K562 (cell line): ENCODE data around the gene PRR16. TPM values are rescaled to one million over a fixed set of nuclear protein-coding genes. Genes with fewer than 3 reads are reported as not detected.

Source experiments
- ATAC-seq: fragments of 200-7000 bp; cut with Tn5 transposase; 3 replicates; pipeline ENCODE4 v1.9.1; 2020; ENCODE audit warnings: moderate library complexity
- BruUV-seq: library from RNA; stranded (reverse); fragments of 400-500 nt; replicated peaks from 2 replicates; lab custom pipeline; 2021; lab: Mats Ljungman, UMichigan
- CTCF ChIA-PET: fragments of 300-600 bp; formaldehyde crosslinking; extraction: SDS; loops from one replicate; lab custom pipeline; 2021; ENCODE audit warnings: low intra/inter-chr PET ratio; lab: Yijun Ruan, JAX
- POLR2A ChIA-PET: fragments of 300-600, 350-650 bp; sonication (Branson Sonifier 250); formaldehyde crosslinking; extraction: SDS; loops from one replicate; lab custom pipeline; 2021; ENCODE audit warnings: antibody characterized with exemption, inconsistent platforms; lab: Yijun Ruan, JAX
- DNase-seq, 4 experiments: peaks; one replicate each; pipeline versions ENCODE4 v3.0.0 to v3.0.0-alpha.2; 2011 to 2018; ENCODE audit warnings: low spot score in 3 of 4, mixed read lengths in 3 of 4; ENCODE audit errors: extremely low read depth in 1 of 4
- FAIRE-seq: peaks from 2 replicates; lab custom pipeline; 2011; peaks lifted over from hg19 to GRCh38; lab: Jason Lieb, UNC
- H2AFZ ChIP-seq: 2 replicates; pipeline ENCODE4 v1.6.0; 2011; ENCODE audit warnings: low read depth, low read length, control low read depth, inconsistent platforms
- H3K27ac ChIP-seq: fragments of 200-600 bp; 3 replicates; pipeline ENCODE4 v1.8.0; 2011; ENCODE audit warnings: low read depth, mild to moderate bottlenecking, control low read depth, inconsistent platforms, low read length, moderate library complexity, mixed read lengths; ENCODE audit errors: extremely low read depth
- H3K27me3 ChIP-seq, 2 experiments: fragments of 300-600 bp in 1 of 2; 2 replicates in 1 of 2; 3 replicates in 1 of 2; pipeline versions ENCODE4 v1.6.0 to v1.8.0; 2011; ENCODE audit warnings: inconsistent platforms in 2 of 2, low read length in 2 of 2, mild to moderate bottlenecking in 1 of 2, mixed read lengths in 1 of 2, moderate library complexity in 1 of 2; ENCODE audit not compliant: control insufficient read depth in 2 of 2, insufficient read depth in 2 of 2
- H3K36me3 ChIP-seq: fragments of 300-600 bp; 3 replicates; pipeline ENCODE4 v1.8.0; 2011; ENCODE audit warnings: mild to moderate bottlenecking, low read length, inconsistent platforms; ENCODE audit not compliant: control insufficient read depth, insufficient read depth
- H3K4me1 ChIP-seq, 2 experiments: fragments of 200-600 bp in 1 of 2; replicated peaks in 1 of 2; 2 replicates in 1 of 2; 3 replicates in 1 of 2; pipeline versions ENCODE4 v1.5.1 to v1.8.0; 2011; ENCODE audit warnings: inconsistent platforms in 2 of 2, low read length in 2 of 2, mild to moderate bottlenecking in 1 of 2, mixed read lengths in 1 of 2, moderate library complexity in 1 of 2; ENCODE audit not compliant: control insufficient read depth in 2 of 2, insufficient read depth in 2 of 2
- H3K4me2 ChIP-seq: 2 replicates; pipeline ENCODE4 v1.6.1; 2011; ENCODE audit warnings: low read length, control low read depth, inconsistent platforms, mixed read lengths; ENCODE audit not compliant: insufficient read depth
- H3K4me3 ChIP-seq: fragments of 200-600 bp; sonication (generic), shearing (Covaris generic); 2 replicates; pipeline ENCODE4 v1.5.1; 2016; ENCODE audit warnings: control low read depth, inconsistent platforms
- H3K79me2 ChIP-seq: fragments of 200-600 bp; 3 replicates; pipeline ENCODE4 v1.8.0; 2011; ENCODE audit warnings: low read length, inconsistent platforms; ENCODE audit not compliant: control insufficient read depth, insufficient read depth
- H3K9ac ChIP-seq, 2 experiments: 2 replicates each; pipeline versions ENCODE4 v1.6.0 to v1.6.1; 2011; ENCODE audit warnings: low read depth in 2 of 2, low read length in 2 of 2, control low read depth in 1 of 2, inconsistent platforms in 1 of 2, mild to moderate bottlenecking in 1 of 2, mixed read lengths in 1 of 2; ENCODE audit not compliant: insufficient read depth in 1 of 2
- H3K9me1 ChIP-seq: one replicate; pipeline ENCODE4 v1.6.0; 2011; ENCODE audit warnings: inconsistent platforms, mild to moderate bottlenecking, low read length, moderate library complexity; ENCODE audit not compliant: control insufficient read depth, insufficient read depth
- H3K9me3 ChIP-seq: replicated peaks from 2 replicates; pipeline ENCODE4 v1.5.1; 2011; ENCODE audit warnings: low read depth, low read length, inconsistent platforms; ENCODE audit not compliant: control insufficient read depth, insufficient read depth
- H4K20me1 ChIP-seq: replicated peaks from 2 replicates; pipeline ENCODE4 v1.6.1; 2011; ENCODE audit warnings: low read length, inconsistent platforms, mixed read lengths; ENCODE audit not compliant: control insufficient read depth, insufficient read depth
- ARNT ChIP-seq, 2 experiments: fragments of 450-650 bp; IDR thresholded peaks; 2 replicates each; pipeline ENCODE4 v1.6.1; 2016; ENCODE audit warnings: mild to moderate bottlenecking in 1 of 2
- COPS2 ChIP-seq: fragments of 450-650 bp; conservative IDR thresholded peaks from 2 replicates; pipeline ENCODE4 v1.6.1; 2016; ENCODE audit warnings: mild to moderate bottlenecking, moderate library complexity
- FOXP1 ChIP-seq: sonication (generic); formaldehyde crosslinking; IDR thresholded peaks from 2 replicates; pipeline ENCODE4 v1.8.0; 2022; ENCODE audit warnings: mild to moderate bottlenecking, missing genetic modification reagents
- KDM2B ChIP-seq: fragments of 250-450 bp; sonication (Bioruptor Pico); IDR thresholded peaks from 2 replicates; pipeline ENCODE4 v1.8.0; 2021; ENCODE audit warnings: mild to moderate bottlenecking, moderate library complexity
- MYC ChIP-seq, 2 experiments: fragments of 250-450 bp in 1 of 2; sonication (Bioruptor Pico) in 1 of 2; IDR thresholded peaks; 2 replicates each; pipeline versions ENCODE4 v1.5.1 to v1.6.1; 2012 to 2021; ENCODE audit warnings: low read depth in 2 of 2, borderline replicate concordance in 1 of 2, improper control_type of control experiment in 1 of 2, low read length in 1 of 2, mild to moderate bottlenecking in 1 of 2, moderate library complexity in 1 of 2
- SETDB1 ChIP-seq: IDR thresholded peaks from one replicate; pipeline ENCODE4 v1.6.1; 2012; ENCODE audit warnings: low read length, control low read depth, inconsistent platforms
- TARDBP ChIP-seq: fragments of 450-650 bp; IDR thresholded peaks from 2 replicates; pipeline ENCODE4 v1.6.1; 2016
- ZBTB17 ChIP-seq: fragments of 450-650 bp; formaldehyde crosslinking; IDR thresholded peaks from 2 replicates; pipeline ENCODE4 v1.4.0; 2020; ENCODE audit warnings: mild to moderate bottlenecking
- ZNF324 ChIP-seq: fragments of 250-450 bp; sonication (Bioruptor Pico); IDR thresholded peaks from 2 replicates; pipeline ENCODE4 v1.4.0; 2020; ENCODE audit warnings: mild to moderate bottlenecking
- WGBS: fragments of 100-300 bp; shearing (Covaris generic); methylation state at CpG from one replicate; pipeline ENCODE4 v1.1.6; 2016; ENCODE audit warnings: low coverage, mixed read lengths; ENCODE audit not compliant: insufficient coverage; ENCODE audit errors: missing lambda C conversion rate; 5-methylcytosine and 5-hydroxymethylcytosine counted together
- in situ Hi-C: fragments of 300-500 bp; cut with MboI; formaldehyde crosslinking; loops from 4 replicates; pipeline ENCODE4 v1.15.0; 2018; ENCODE audit warnings: inconsistent platforms, mixed read lengths
- intact Hi-C: fragments of 100-400 bp; cut with micrococcal nuclease; formaldehyde crosslinking; loops from 2 replicates; pipeline ENCODE4 v1.14.2; 2022
- polyA plus RNA-seq, 8 experiments: library from polyadenylated mRNA; depleted of rRNA in 4 of 8; stranded (reverse) in 5 of 8; unstranded in 3 of 8; fragments of >200 nt; fragmentation: Nextera tagmentation in 2 of 8; fragmentation: Illumina TruSeq in 1 of 8; extraction: Ambion mirVana in 2 of 8; extraction: Trizol in 1 of 8; gene quantifications; 2 replicates each; pipeline versions ENCODE4 v1.2.1 to v1.2.3, GENCODE V29; 2011 to 2014; ENCODE audit warnings: inconsistent platforms in 1 of 8, missing spikeins in 1 of 8
- total RNA-seq, 7 experiments: library from RNA; depleted of rRNA in 6 of 7; stranded (reverse); fragments of >200 nt in 6 of 7; fragmentation: Illumina TruSeq in 2 of 7; extraction: Trizol in 2 of 7; gene quantifications; 2 replicates each; pipeline versions ENCODE4 v1.2.1 to v1.2.3, GENCODE V29; 2011 to 2021; ENCODE audit warnings: low replicate concordance in 1 of 7
- TF ChIP-seq, protein P1 (sequence below): fragments of 250-450 bp; sonication (Bioruptor Pico); IDR thresholded peaks from 2 replicates; pipeline ENCODE4 v1.4.0; 2020
- TF ChIP-seq, protein P2 (sequence below), 2 experiments: fragments of 250-450 bp in 1 of 2; fragments of 450-650 bp in 1 of 2; sonication (Bioruptor Pico) in 1 of 2; IDR thresholded peaks; 2 replicates each; pipeline versions ENCODE4 v1.6.1 to v1.8.0; 2016 to 2021; ENCODE audit warnings: mild to moderate bottlenecking in 2 of 2, moderate library complexity in 2 of 2, missing compliant biosample characterization in 1 of 2, missing genetic modification characterization in 1 of 2
- TF ChIP-seq, protein P3 (sequence below): fragments of 450-650 bp; IDR thresholded peaks from 2 replicates; pipeline ENCODE4 v1.6.1; 2018; ENCODE audit not compliant: partially characterized antibody

PRR16 gene
- total and polyA plus RNA-seq, 9 of the 15 experiments (the other 6 are each of a cell fraction or from before 2014, with no cell fraction given), result 0.61 to 10.1 (median 3.3) TPM

DNA sequence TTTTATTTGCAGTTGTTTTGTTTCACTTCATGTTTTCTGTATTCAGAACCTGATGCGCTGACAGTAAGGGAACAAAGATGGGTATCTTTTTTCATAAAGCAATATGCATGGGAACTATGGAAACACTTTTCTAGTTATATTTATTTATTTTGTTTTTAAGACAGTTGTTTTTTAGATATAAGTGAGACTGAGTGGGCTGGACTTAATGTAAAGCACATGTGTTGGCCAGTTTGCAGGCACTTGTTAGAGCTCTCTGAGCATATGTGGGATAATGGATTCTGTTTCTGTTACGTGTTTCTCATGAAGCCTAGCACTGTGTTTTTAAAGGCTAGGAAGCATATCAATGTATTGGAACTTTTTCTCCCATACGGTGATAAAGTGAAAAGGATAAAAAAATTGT is 164.1 kb downstream of the PRR16 start (continued):
- TF ChIP-seq, protein P1, sequence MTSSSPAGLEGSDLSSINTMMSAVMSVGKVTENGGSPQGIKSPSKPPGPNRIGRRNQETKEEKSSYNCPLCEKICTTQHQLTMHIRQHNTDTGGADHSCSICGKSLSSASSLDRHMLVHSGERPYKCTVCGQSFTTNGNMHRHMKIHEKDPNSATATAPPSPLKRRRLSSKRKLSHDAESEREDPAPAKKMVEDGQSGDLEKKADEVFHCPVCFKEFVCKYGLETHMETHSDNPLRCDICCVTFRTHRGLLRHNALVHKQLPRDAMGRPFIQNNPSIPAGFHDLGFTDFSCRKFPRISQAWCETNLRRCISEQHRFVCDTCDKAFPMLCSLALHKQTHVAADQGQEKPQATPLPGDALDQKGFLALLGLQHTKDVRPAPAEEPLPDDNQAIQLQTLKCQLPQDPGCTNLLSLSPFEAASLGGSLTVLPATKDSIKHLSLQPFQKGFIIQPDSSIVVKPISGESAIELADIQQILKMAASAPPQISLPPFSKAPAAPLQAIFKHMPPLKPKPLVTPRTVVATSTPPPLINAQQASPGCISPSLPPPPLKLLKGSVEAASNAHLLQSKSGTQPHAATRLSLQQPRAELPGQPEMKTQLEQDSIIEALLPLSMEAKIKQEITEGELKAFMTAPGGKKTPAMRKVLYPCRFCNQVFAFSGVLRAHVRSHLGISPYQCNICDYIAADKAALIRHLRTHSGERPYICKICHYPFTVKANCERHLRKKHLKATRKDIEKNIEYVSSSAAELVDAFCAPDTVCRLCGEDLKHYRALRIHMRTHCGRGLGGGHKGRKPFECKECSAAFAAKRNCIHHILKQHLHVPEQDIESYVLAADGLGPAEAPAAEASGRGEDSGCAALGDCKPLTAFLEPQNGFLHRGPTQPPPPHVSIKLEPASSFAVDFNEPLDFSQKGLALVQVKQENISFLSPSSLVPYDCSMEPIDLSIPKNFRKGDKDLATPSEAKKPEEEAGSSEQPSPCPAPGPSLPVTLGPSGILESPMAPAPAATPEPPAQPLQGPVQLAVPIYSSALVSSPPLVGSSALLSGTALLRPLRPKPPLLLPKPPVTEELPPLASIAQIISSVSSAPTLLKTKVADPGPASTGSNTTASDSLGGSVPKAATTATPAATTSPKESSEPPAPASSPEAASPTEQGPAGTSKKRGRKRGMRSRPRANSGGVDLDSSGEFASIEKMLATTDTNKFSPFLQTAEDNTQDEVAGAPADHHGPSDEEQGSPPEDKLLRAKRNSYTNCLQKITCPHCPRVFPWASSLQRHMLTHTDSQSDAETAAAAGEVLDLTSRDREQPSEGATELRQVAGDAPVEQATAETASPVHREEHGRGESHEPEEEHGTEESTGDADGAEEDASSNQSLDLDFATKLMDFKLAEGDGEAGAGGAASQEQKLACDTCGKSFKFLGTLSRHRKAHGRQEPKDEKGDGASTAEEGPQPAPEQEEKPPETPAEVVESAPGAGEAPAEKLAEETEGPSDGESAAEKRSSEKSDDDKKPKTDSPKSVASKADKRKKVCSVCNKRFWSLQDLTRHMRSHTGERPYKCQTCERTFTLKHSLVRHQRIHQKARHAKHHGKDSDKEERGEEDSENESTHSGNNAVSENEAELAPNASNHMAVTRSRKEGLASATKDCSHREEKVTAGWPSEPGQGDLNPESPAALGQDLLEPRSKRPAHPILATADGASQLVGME (CRISPR knock-in tag), result no peak
- TF ChIP-seq FOXP1, result no peak

DNA sequence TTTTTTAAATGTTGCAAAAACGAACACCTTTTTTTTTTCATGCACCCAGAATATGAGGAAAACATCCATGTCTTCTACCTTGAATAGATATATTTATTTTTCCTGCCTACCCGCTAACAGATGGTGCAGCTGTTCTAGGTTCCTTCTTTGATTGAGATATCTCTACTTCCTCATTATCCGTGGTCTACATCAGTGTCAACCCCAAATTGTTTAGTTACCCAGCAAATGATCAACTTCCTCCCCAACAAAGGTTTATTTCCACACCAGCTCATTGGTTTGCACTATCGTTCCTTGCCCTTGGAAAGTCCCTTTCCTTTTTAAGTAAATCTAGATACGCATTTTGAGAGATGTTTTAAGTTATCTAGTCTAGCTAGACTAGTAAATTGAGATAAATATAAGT is 166.4 kb downstream of the PRR16 start:
- ChIA-PET POLR2A (no interaction called here), CTCF (no interaction called here)
- Histone ChIP-seq H3K4me1 (no peaks in the 10 kb centered on the region), H3K9me3 (0 out of 2 replicates have a peak, but pooled peaks cover 3% of the 10 kb centered on the region), H3K9ac (no peak overlapping the region), H4K20me1 (no peaks in the 10 kb centered on the region), H3K36me3 (no peaks in the 10 kb centered on the region), H3K27me3 (no peaks in the 10 kb centered on the region), H3K27ac (no peak overlapping the region), H3K79me2 (no peaks in the 10 kb centered on the region), H2AFZ (no peak overlapping the region), H3K4me3 (no peak overlapping the region), H3K4me2 (no peak overlapping the region), H3K9me1 (no peaks in the 10 kb centered on the region)
- BruUV-seq, result no TSS peak
- 29% methylated on average over 5 of the region's 5 CpGs for WGBS
- in situ Hi-C loops (no loop called here), intact Hi-C loops (no loop called here)
- ATAC-seq, result no peak
- no peak for DNase-seq
- no peak for FAIRE-seq
- TF ChIP-seq, protein P2, sequence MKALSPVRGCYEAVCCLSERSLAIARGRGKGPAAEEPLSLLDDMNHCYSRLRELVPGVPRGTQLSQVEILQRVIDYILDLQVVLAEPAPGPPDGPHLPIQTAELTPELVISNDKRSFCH (CRISPR knock-in tag; IDR thresholded peaks at IDR 0.05), result no peak
- TF ChIP-seq, protein P2 (tag; IDR thresholded peaks at IDR 0.05), result no peak
- no peak for TF ChIP-seq MYC (IDR thresholded peaks at IDR 0.05; ENCODE audit: low read depth, low read length)
- no peak for TF ChIP-seq MYC (CRISPR knock-in tag; IDR thresholded peaks at IDR 0.05; ENCODE audit: borderline replicate concordance, low read depth)
- TF ChIP-seq TARDBP, result no peak
- TF ChIP-seq ZBTB17 (CRISPR knock-in tag), result no peak
- no peak for TF ChIP-seq SETDB1
- no peak for TF ChIP-seq COPS2
- no peak for TF ChIP-seq KDM2B (CRISPR knock-in tag)
- TF ChIP-seq ZNF324 (CRISPR knock-in tag), result no peak
- TF ChIP-seq, protein P3, sequence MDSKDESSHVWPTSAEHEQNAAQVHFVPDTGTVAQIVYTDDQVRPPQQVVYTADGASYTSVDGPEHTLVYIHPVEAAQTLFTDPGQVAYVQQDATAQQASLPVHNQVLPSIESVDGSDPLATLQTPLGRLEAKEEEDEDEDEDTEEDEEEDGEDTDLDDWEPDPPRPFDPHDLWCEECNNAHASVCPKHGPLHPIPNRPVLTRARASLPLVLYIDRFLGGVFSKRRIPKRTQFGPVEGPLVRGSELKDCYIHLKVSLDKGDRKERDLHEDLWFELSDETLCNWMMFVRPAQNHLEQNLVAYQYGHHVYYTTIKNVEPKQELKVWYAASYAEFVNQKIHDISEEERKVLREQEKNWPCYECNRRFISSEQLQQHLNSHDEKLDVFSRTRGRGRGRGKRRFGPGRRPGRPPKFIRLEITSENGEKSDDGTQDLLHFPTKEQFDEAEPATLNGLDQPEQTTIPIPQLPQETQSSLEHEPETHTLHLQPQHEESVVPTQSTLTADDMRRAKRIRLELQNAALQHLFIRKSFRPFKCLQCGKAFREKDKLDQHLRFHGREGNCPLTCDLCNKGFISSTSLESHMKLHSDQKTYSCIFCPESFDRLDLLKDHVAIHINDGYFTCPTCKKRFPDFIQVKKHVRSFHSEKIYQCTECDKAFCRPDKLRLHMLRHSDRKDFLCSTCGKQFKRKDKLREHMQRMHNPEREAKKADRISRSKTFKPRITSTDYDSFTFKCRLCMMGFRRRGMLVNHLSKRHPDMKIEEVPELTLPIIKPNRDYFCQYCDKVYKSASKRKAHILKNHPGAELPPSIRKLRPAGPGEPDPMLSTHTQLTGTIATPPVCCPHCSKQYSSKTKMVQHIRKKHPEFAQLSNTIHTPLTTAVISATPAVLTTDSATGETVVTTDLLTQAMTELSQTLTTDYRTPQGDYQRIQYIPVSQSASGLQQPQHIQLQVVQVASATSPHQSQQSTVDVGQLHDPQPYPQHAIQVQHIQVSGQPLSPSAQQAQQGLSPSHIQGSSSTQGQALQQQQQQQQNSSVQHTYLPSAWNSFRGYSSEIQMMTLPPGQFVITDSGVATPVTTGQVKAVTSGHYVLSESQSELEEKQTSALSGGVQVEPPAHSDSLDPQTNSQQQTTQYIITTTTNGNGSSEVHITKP, result no peak
- no peak for TF ChIP-seq ARNT (IDR thresholded peaks at IDR 0.05)
